ENCODE measurements around the gene LYPD5. TPM values are rescaled to one million over a fixed set of nuclear protein-coding genes. Genes with fewer than 3 reads are reported as not detected.

Gene LYPD5
- total RNA-seq, 3 donors from 2014 or later, result 0.53 to 0.87 TPM; not detected in 1

- no peaks in the 10 kb centered on the region for H3K27me3 Mint-ChIP-seq (ENCODE audit: low read depth)
- DNase-seq (no peak), ATAC-seq (no peak)
- H3K4me1 Mint-ChIP-seq (ENCODE audit: low read depth), result peaks cover 62% of the 10 kb centered on the region
- no peak overlapping the region for H3K4me3 Mint-ChIP-seq
- no peaks in the 10 kb centered on the region for H3K9me3 Mint-ChIP-seq
- peaks cover 14% of the 10 kb centered on the region for H3K36me3 Mint-ChIP-seq (ENCODE audit: insufficient read depth)
These were observed 39.4 kb downstream of the LYPD5 start for GRCh38 chr19:43762814-43763213.

- no peak for DNase-seq
- H3K36me3 Mint-ChIP-seq (ENCODE audit: insufficient read depth), result peaks cover 4% of the 10 kb centered on the region
- no peak overlapping the region for H3K4me3 Mint-ChIP-seq
- H3K9me3 Mint-ChIP-seq, result no peaks in the 10 kb centered on the region
- H3K4me1 Mint-ChIP-seq (ENCODE audit: low read depth), result peaks cover 58% of the 10 kb centered on the region
- no peaks in the 10 kb centered on the region for H3K27me3 Mint-ChIP-seq (ENCODE audit: low read depth)
- ATAC-seq, result no peak
These were observed 41.3 kb downstream of the LYPD5 start for GRCh38 chr19:43760941-43761340.

GRCh38 chr19:43759515-43759914 lies 42.7 kb downstream of the LYPD5 start:
- DNase-seq, result no peak
- no peaks in the 10 kb centered on the region for H3K27me3 Mint-ChIP-seq (ENCODE audit: low read depth)
- no peak for ATAC-seq
- H3K36me3 Mint-ChIP-seq (ENCODE audit: insufficient read depth), result peaks cover 4% of the 10 kb centered on the region
- H3K4me3 Mint-ChIP-seq, result no peak overlapping the region
- H3K4me1 Mint-ChIP-seq (ENCODE audit: low read depth), result peaks cover 50% of the 10 kb centered on the region
- H3K9me3 Mint-ChIP-seq, result no peaks in the 10 kb centered on the region

GRCh38 chr19:43755256-43755801 lies 46.9 kb downstream of the LYPD5 start:
- peaks cover 9% of the 10 kb centered on the region for H3K36me3 Mint-ChIP-seq (ENCODE audit: insufficient read depth)
- peaks cover 55% of the 10 kb centered on the region for H3K4me1 Mint-ChIP-seq (ENCODE audit: low read depth)
- DNase-seq (peak; percentile 71), ATAC-seq (no peak)
- no peaks in the 10 kb centered on the region for H3K9me3 Mint-ChIP-seq
- H3K27me3 Mint-ChIP-seq (ENCODE audit: low read depth), result no peaks in the 10 kb centered on the region
- peak overlapping the region; percentile 97 for H3K4me3 Mint-ChIP-seq

- ATAC-seq, result peak; percentile 84 to 85
- H3K36me3 Mint-ChIP-seq (ENCODE audit: insufficient read depth), result peaks cover 16% of the 10 kb centered on the region
- peak; percentile 98 for DNase-seq
- no peaks in the 10 kb centered on the region for H3K9me3 Mint-ChIP-seq
- no peaks in the 10 kb centered on the region for H3K27me3 Mint-ChIP-seq (ENCODE audit: low read depth)
- H3K4me1 Mint-ChIP-seq (ENCODE audit: low read depth), result peaks cover 58% of the 10 kb centered on the region
- H3K4me3 Mint-ChIP-seq, result peak within 1 kb of the TSS; percentile 97
These were observed 47.6 kb downstream of the LYPD5 start, which contains the start of gene SMG9 for GRCh38 chr19:43754503-43755255. SMG9 (minus strand) TSS chr19:43754962; CDS start chr19:43750741, 4,221 bp downstream.

- no peak for ATAC-seq
- Mint-ChIP-seq H3K4me3 (peak overlapping the region; percentile 97), H3K36me3 (ENCODE audit: insufficient read depth) (peaks cover 17% of the 10 kb centered on the region)
These were observed 48.1 kb downstream of the LYPD5 start for GRCh38 chr19:43754253-43754502.

GRCh38 chr19:43752287-43752875 lies 49.9 kb downstream of the LYPD5 start:
- no peak for ATAC-seq

More at GRCh38 chr19:43754253-43754502, 48.1 kb downstream of the LYPD5 start:
- no peak for DNase-seq
- Mint-ChIP-seq H3K9me3 (no peaks in the 10 kb centered on the region), H3K27me3 (ENCODE audit: low read depth) (no peaks in the 10 kb centered on the region), H3K4me1 (ENCODE audit: low read depth) (peaks cover 54% of the 10 kb centered on the region)

GRCh38 chr19:43751466-43752220 lies 50.6 kb downstream of the LYPD5 start:
- ATAC-seq, result no peak
- H3K36me3 Mint-ChIP-seq (ENCODE audit: insufficient read depth), result peaks cover 34% of the 10 kb centered on the region
- DNase-seq, result no peak
- peaks cover 59% of the 10 kb centered on the region for H3K4me1 Mint-ChIP-seq (ENCODE audit: low read depth)
- H3K27me3 Mint-ChIP-seq (ENCODE audit: low read depth), result no peaks in the 10 kb centered on the region
- no peaks in the 10 kb centered on the region for H3K9me3 Mint-ChIP-seq
- H3K4me3 Mint-ChIP-seq, result peak overlapping the region; percentile 7

More at GRCh38 chr19:43752287-43752875, 49.9 kb downstream of the LYPD5 start:
- no peak for DNase-seq
- Mint-ChIP-seq H3K4me3 (peak overlapping the region; percentile 97), H3K36me3 (ENCODE audit: insufficient read depth) (peaks cover 31% of the 10 kb centered on the region), H3K27me3 (ENCODE audit: low read depth) (no peaks in the 10 kb centered on the region), H3K4me1 (ENCODE audit: low read depth) (peaks cover 60% of the 10 kb centered on the region), H3K9me3 (no peaks in the 10 kb centered on the region)

GRCh38 chr19:43749898-43750297 lies 52.3 kb downstream of the LYPD5 start:
- H3K4me1 Mint-ChIP-seq (ENCODE audit: low read depth), result peaks cover 55% of the 10 kb centered on the region
- peaks cover 47% of the 10 kb centered on the region for H3K36me3 Mint-ChIP-seq (ENCODE audit: insufficient read depth)
- H3K9me3 Mint-ChIP-seq, result no peaks in the 10 kb centered on the region
- no peaks in the 10 kb centered on the region for H3K27me3 Mint-ChIP-seq (ENCODE audit: low read depth)
- DNase-seq, result no peak
- no peak for ATAC-seq
- H3K4me3 Mint-ChIP-seq, result no peak overlapping the region

- Mint-ChIP-seq H3K9me3 (no peaks in the 10 kb centered on the region), H3K36me3 (ENCODE audit: insufficient read depth) (peaks cover 52% of the 10 kb centered on the region)
- DNase-seq, result no peak
These were observed 53.1 kb downstream of the LYPD5 start for GRCh38 chr19:43749152-43749551.

GRCh38 chr19:43748685-43749084 lies 53.6 kb downstream of the LYPD5 start:
- no peaks in the 10 kb centered on the region for H3K27me3 Mint-ChIP-seq (ENCODE audit: low read depth)
- H3K36me3 Mint-ChIP-seq (ENCODE audit: insufficient read depth), result peaks cover 56% of the 10 kb centered on the region

More at GRCh38 chr19:43749152-43749551, 53.1 kb downstream of the LYPD5 start:
- H3K4me3 Mint-ChIP-seq, result no peak overlapping the region
- H3K27me3 Mint-ChIP-seq (ENCODE audit: low read depth), result no peaks in the 10 kb centered on the region
- no peak for ATAC-seq
- H3K4me1 Mint-ChIP-seq (ENCODE audit: low read depth), result peaks cover 54% of the 10 kb centered on the region

GRCh38 chr19:43748205-43748594 lies 54.0 kb downstream of the LYPD5 start:
- ATAC-seq (no peak), DNase-seq (no peak)
- peaks cover 47% of the 10 kb centered on the region for H3K4me1 Mint-ChIP-seq (ENCODE audit: low read depth)
- no peaks in the 10 kb centered on the region for H3K27me3 Mint-ChIP-seq (ENCODE audit: low read depth)
- H3K36me3 Mint-ChIP-seq (ENCODE audit: insufficient read depth), result peaks cover 58% of the 10 kb centered on the region
- no peak overlapping the region for H3K4me3 Mint-ChIP-seq
- no peaks in the 10 kb centered on the region for H3K9me3 Mint-ChIP-seq

More at GRCh38 chr19:43748685-43749084, 53.6 kb downstream of the LYPD5 start:
- DNase-seq (no peak), ATAC-seq (no peak)
- H3K9me3 Mint-ChIP-seq, result no peaks in the 10 kb centered on the region
- peaks cover 50% of the 10 kb centered on the region for H3K4me1 Mint-ChIP-seq (ENCODE audit: low read depth)
- no peak overlapping the region for H3K4me3 Mint-ChIP-seq

GRCh38 chr19:43747557-43748204 lies 54.6 kb downstream of the LYPD5 start:
- ATAC-seq (peak in 1 of 2 donors; percentile 22), DNase-seq (no peak)
- Mint-ChIP-seq H3K4me3 (no peak overlapping the region), H3K27me3 (ENCODE audit: low read depth) (no peaks in the 10 kb centered on the region), H3K4me1 (ENCODE audit: low read depth) (peaks cover 42% of the 10 kb centered on the region), H3K36me3 (ENCODE audit: insufficient read depth) (peaks cover 59% of the 10 kb centered on the region), H3K9me3 (no peaks in the 10 kb centered on the region)

Data from activated T-cell treated with anti-CD3 and anti-CD28 coated beads, Interleukin-2, amount 50 U/mL, for 4 hours (primary cell).